ENCODE measurements around the gene GCN1. TPM values are rescaled to one million over a fixed set of nuclear protein-coding genes. Genes with fewer than 3 reads are reported as not detected.

The GCN1 gene
- total and polyA plus RNA-seq, 4 donors, result 19.3 to 93.6 (median 53.1) TPM

GRCh38 chr12:120125792-120126634 lies 68.5 kb downstream of the GCN1 start:
- peaks cover 12 to 40% (median 18%) of the 10 kb centered on the region in 4 donors for H3K36me3 ChIP-seq (ENCODE audit: control insufficient read depth in 4 of 4, insufficient read depth in 4 of 4, low read length in 4 of 4)
- TF ChIP-seq CTCF (IDR thresholded peaks at IDR 0.05; ENCODE audit: control extremely low read depth, extremely low read depth), result no peak
- ATAC-seq (ENCODE audit: insufficient read depth, low FRiP score), result no peak

GRCh38 chr12:120125029-120125428 lies 69.5 kb downstream of the GCN1 start:
- DNase-seq (no peak), ATAC-seq (ENCODE audit: insufficient read depth, low FRiP score) (no peak)
- Histone ChIP-seq H3K4me3 (no peak overlapping the region), H3K36me3 (ENCODE audit: control insufficient read depth in 4 of 4, insufficient read depth in 4 of 4, low read length in 4 of 4) (peaks cover 6 to 32% (median 10%) of the 10 kb centered on the region in 4 donors), H3K27ac (ENCODE audit: low read depth in 1 of 2, low read length in 1 of 2) (no peak overlapping the region), H3K27me3 (ENCODE audit: control insufficient read depth in 3 of 3, insufficient read depth in 3 of 3, low read length in 2 of 3) (no peaks in the 10 kb centered on the region), H3K4me1 (ENCODE audit: control insufficient read depth in 5 of 5, insufficient read depth in 5 of 5, low read length in 5 of 5) (peaks cover 0 to 8% (median 0%) of the 10 kb centered on the region in 5 donors), H3K9me3 (ENCODE audit: control insufficient read depth in 4 of 4, insufficient read depth in 3 of 4, low read length in 3 of 4) (no peaks in the 10 kb centered on the region), H3K9ac (ENCODE audit: insufficient read depth in 1 of 2, low read length in 2 of 2) (no peak overlapping the region)
- 94 to 95% methylated on average over 4 of the region's 4 CpGs for WGBS, 2 donors
- no peak for TF ChIP-seq CTCF (IDR thresholded peaks at IDR 0.05; ENCODE audit: control extremely low read depth, extremely low read depth)

More at GRCh38 chr12:120125792-120126634, 68.5 kb downstream of the GCN1 start:
- Histone ChIP-seq H3K9ac (ENCODE audit: insufficient read depth in 1 of 2, low read length in 2 of 2) (no peak overlapping the region), H3K27ac (ENCODE audit: low read depth in 1 of 2, low read length in 1 of 2) (peak overlapping the region in 1 of 2 donors; percentile 65), H3K4me1 (ENCODE audit: control insufficient read depth in 5 of 5, insufficient read depth in 5 of 5, low read length in 5 of 5) (peaks cover 0 to 7% (median 0%) of the 10 kb centered on the region in 5 donors), H3K4me3 (no peak overlapping the region), H3K9me3 (ENCODE audit: control insufficient read depth in 4 of 4, insufficient read depth in 3 of 4, low read length in 3 of 4) (no peaks in the 10 kb centered on the region), H3K27me3 (ENCODE audit: control insufficient read depth in 3 of 3, insufficient read depth in 3 of 3, low read length in 2 of 3) (no peaks in the 10 kb centered on the region)
- whole genome bisulfite sequencing, 2 donors, result 86 to 88% methylated on average over 6 of the region's 6 CpGs
- no peak for DNase-seq

GRCh38 chr12:120121766-120122293 lies 72.7 kb downstream of the GCN1 start:
- 68 to 83% methylated on average over 4 of the region's 4 CpGs for WGBS, 2 donors
- Histone ChIP-seq H3K4me1 (ENCODE audit: control insufficient read depth in 5 of 5, insufficient read depth in 5 of 5, low read length in 5 of 5) (peaks cover 0 to 13% (median 10%) of the 10 kb centered on the region in 5 donors), H3K9ac (ENCODE audit: insufficient read depth in 1 of 2, low read length in 2 of 2) (no peak overlapping the region), H3K36me3 (ENCODE audit: control insufficient read depth in 4 of 4, insufficient read depth in 4 of 4, low read length in 4 of 4) (peaks cover 0 to 4% (median 0%) of the 10 kb centered on the region in 4 donors), H3K4me3 (no peak overlapping the region), H3K27me3 (ENCODE audit: control insufficient read depth in 3 of 3, insufficient read depth in 3 of 3, low read length in 2 of 3) (no peaks in the 10 kb centered on the region), H3K27ac (ENCODE audit: low read depth in 1 of 2, low read length in 1 of 2) (no peak overlapping the region), H3K9me3 (ENCODE audit: control insufficient read depth in 4 of 4, insufficient read depth in 3 of 4, low read length in 3 of 4) (no peaks in the 10 kb centered on the region)
- TF ChIP-seq CTCF (IDR thresholded peaks at IDR 0.05; ENCODE audit: control extremely low read depth, extremely low read depth), result no peak
- no peak for ATAC-seq (ENCODE audit: insufficient read depth, low FRiP score)
- no peak for DNase-seq
